B cell (primary cell): ENCODE results near the gene HPS4. TPM values are rescaled to one million over a fixed set of nuclear protein-coding genes. Genes with fewer than 3 reads are reported as not detected.

Experiments
- ATAC-seq: fragments of 200-7000 bp; cut with Tn5 transposase; one replicate; pipeline ENCODE4 v1.10.0; 2021; ENCODE audit warnings: low read depth, mild to moderate bottlenecking, moderate number of reproducible peaks, moderate library complexity
- CTCF ChIA-PET: fragments of 350-600 bp; sonication (Branson Sonifier 250); formaldehyde crosslinking; loops from one replicate; lab custom pipeline; 2021; ENCODE audit warnings: antibody characterized with exemption, inconsistent platforms; lab: Charles Lee
- POLR2A ChIA-PET: fragments of 350-600 bp; sonication (Branson Sonifier 250); formaldehyde crosslinking; loops from one replicate; lab custom pipeline; 2021; ENCODE audit warnings: antibody characterized with exemption; lab: Charles Lee
- DNase-seq: peaks from one replicate; pipeline ENCODE4 v3.0.0; 2013
- H2AFZ ChIP-seq: 2 replicates; pipeline ENCODE4 v1.6.1; 2012; ENCODE audit warnings: mild to moderate bottlenecking, low read depth, low read length; ENCODE audit not compliant: insufficient read depth, poor library complexity, severe bottlenecking
- H3K27ac ChIP-seq, 2 donors: 1 replicate in 1 of 2; 2 replicates in 1 of 2; pipeline ENCODE4 v1.5.1; 2012 to 2013; ENCODE audit warnings: low read length in 2 of 2, mild to moderate bottlenecking in 2 of 2, moderate library complexity in 1 of 2
- H3K27me3 ChIP-seq, 4 experiments: fragments of 200-600 bp in 1 of 4; sonication (generic) in 1 of 4; replicated peaks in 1 of 4; 1 replicate in 2 of 4; 2 replicates in 2 of 4; pipeline versions ENCODE4 v1.6.1 to v1.7.0; 2013 to 2016; ENCODE audit warnings: low read length in 3 of 4, mild to moderate bottlenecking in 2 of 4, mixed read lengths in 1 of 4, moderate library complexity in 1 of 4; ENCODE audit not compliant: insufficient read depth in 4 of 4, control insufficient read depth in 3 of 4; ENCODE audit errors: control extremely low read depth in 1 of 4
- H3K36me3 ChIP-seq, 2 experiments: replicated peaks in 1 of 2; 1 replicate in 1 of 2; 2 replicates in 1 of 2; pipeline versions ENCODE4 v1.6.1 to v1.7.1; 2013; ENCODE audit warnings: low read length in 1 of 2; ENCODE audit not compliant: insufficient read depth in 2 of 2, control insufficient read depth in 1 of 2; ENCODE audit errors: control extremely low read depth in 1 of 2, extremely low read depth in 1 of 2
- H3K4me1 ChIP-seq, 2 donors: fragments of 200-600 bp in 1 of 2; sonication (generic) in 1 of 2; 1 replicate in 1 of 2; 2 replicates in 1 of 2; pipeline versions ENCODE4 v1.5.1 to v1.6.1; 2013 to 2017; ENCODE audit warnings: low read length in 2 of 2; ENCODE audit not compliant: control insufficient read depth in 2 of 2, insufficient read depth in 2 of 2
- H3K4me2 ChIP-seq: replicated peaks from 2 replicates; pipeline ENCODE3; 2012; ENCODE audit warnings: mild to moderate bottlenecking, low read depth, low read length; ENCODE audit not compliant: poor library complexity, severe bottlenecking
- H3K4me3 ChIP-seq, 5 experiments: fragments of 200-600 bp in 1 of 5; sonication (generic) in 1 of 5; 1 replicate in 3 of 5; 2 replicates in 2 of 5; pipeline versions ENCODE4 v1.5.1 to v1.7.0; 2011 to 2016; ENCODE audit warnings: low read length in 4 of 5, mild to moderate bottlenecking in 4 of 5, low read depth in 2 of 5, control low read depth in 1 of 5, moderate library complexity in 1 of 5; ENCODE audit not compliant: insufficient read depth in 1 of 5; ENCODE audit errors: control extremely low read depth in 1 of 5, extremely low read depth in 1 of 5
- H3K79me2 ChIP-seq: fragments of 200-600 bp; sonication (generic); one replicate; pipeline ENCODE4 v1.6.0; 2016; ENCODE audit warnings: low read length; ENCODE audit not compliant: control insufficient read depth, insufficient read depth
- H3K9ac ChIP-seq: fragments of 200-600 bp; sonication (generic); 2 replicates; pipeline ENCODE4 v1.6.1; 2017; ENCODE audit warnings: mild to moderate bottlenecking, low read length, moderate library complexity
- H3K9me3 ChIP-seq, 3 donors: one replicate each; pipeline versions ENCODE4 v1.6.1 to v1.7.1; 2013; ENCODE audit warnings: low read length in 2 of 3; ENCODE audit not compliant: control insufficient read depth in 2 of 3, insufficient read depth in 1 of 3; ENCODE audit errors: control extremely low read depth in 1 of 3
- H4K20me1 ChIP-seq: 2 replicates; pipeline ENCODE4 v1.6.0; 2012; ENCODE audit warnings: mild to moderate bottlenecking, low read length; ENCODE audit not compliant: insufficient read depth, control insufficient read depth, poor library complexity, severe bottlenecking
- H3K27ac Mint-ChIP-seq: one replicate; pipeline ENCODE4 v1.8.0; 2021; ENCODE audit warnings: mixed read lengths
- H3K27me3 Mint-ChIP-seq: one replicate; pipeline ENCODE4 v1.8.0; 2021; ENCODE audit warnings: mixed read lengths
- H3K4me1 Mint-ChIP-seq: one replicate; pipeline ENCODE4 v1.8.0; 2021; ENCODE audit warnings: mixed read lengths
- H3K4me3 Mint-ChIP-seq: one replicate; pipeline ENCODE4 v1.8.0; 2021; ENCODE audit warnings: mixed read lengths
- H3K9me3 Mint-ChIP-seq: one replicate; pipeline ENCODE4 v1.8.0; 2022; ENCODE audit warnings: mixed read lengths; ENCODE audit not compliant: insufficient read depth
- EZH2 ChIP-seq: IDR thresholded peaks from 2 replicates; pipeline ENCODE4 v1.6.1; 2012; ENCODE audit warnings: borderline replicate concordance, low read depth, mild to moderate bottlenecking, moderate library complexity, low read length; ENCODE audit not compliant: insufficient read depth, poor library complexity, severe bottlenecking
- WGBS: methylation state at CpG from one replicate; pipeline ENCODE4 v1.1.5; 2013; ENCODE audit warnings: missing lambda C conversion rate; ENCODE audit not compliant: insufficient coverage; 5-methylcytosine and 5-hydroxymethylcytosine counted together
- intact Hi-C: fragments of 100-400 bp; cut with micrococcal nuclease; formaldehyde crosslinking; loops from one replicate; pipeline ENCODE4 v1.10.0; 2022
- polyA plus RNA-seq: library from polyadenylated mRNA; depleted of rRNA; stranded (reverse); fragments of >200 nt; gene quantifications from 2 replicates; pipeline ENCODE4 v1.2.3, GENCODE V29; 2012
- total RNA-seq, 2 donors: library from RNA; stranded (reverse); fragments of 120-200 nt in 1 of 2; gene quantifications; 1 replicate in 1 of 2; 2 replicates in 1 of 2; pipeline versions ENCODE4 v1.2.3 to v1.2.4, GENCODE V29; 2013 to 2022
- TF ChIP-seq, protein P1 (sequence below): fragments of 200-600 bp; IDR thresholded peaks from one replicate; pipeline ENCODE4 v1.8.0; 2022; ENCODE audit warnings: antibody characterized with exemption, mild to moderate bottlenecking

HPS4 gene
- total and polyA plus RNA-seq, 2 donors (not counting 1 experiment from before 2014, with no cell fraction given) = 34.8 to 61.8 TPM

DNA sequence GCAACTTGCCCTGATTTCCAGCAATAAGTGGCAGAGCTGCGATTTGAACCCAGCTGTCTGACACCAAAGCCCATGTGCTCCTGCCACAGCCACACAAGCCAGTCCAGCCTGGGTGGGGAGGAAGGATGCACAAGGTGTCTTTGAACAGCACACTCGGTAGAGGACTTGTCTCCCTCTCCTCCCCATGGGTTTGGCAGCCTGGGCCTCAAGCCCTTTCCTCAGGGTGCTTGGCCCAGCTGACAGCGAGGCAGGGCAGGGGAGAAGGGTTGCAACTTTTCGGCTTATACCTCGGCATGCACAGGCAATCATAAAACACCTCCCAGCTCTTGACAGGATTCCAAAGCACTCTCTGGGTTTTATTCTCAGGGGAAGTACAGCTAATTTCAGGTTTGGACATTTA, 35.2 kb downstream of the HPS4 start:
- Histone ChIP-seq H2AFZ (no peak overlapping the region), H3K4me2 (no peak overlapping the region), H4K20me1 (no peaks in the 10 kb centered on the region), H3K9me3 (no peaks in the 10 kb centered on the region), H3K27me3 (no peaks in the 10 kb centered on the region), H3K27ac (no peak overlapping the region), H3K36me3 (peaks cover 3 to 36% of the 10 kb centered on the region in 2 experiments), H3K4me1 (no peaks in the 10 kb centered on the region), H3K4me3 (no peak overlapping the region), H3K79me2 (no peaks in the 10 kb centered on the region), H3K9ac (no peak overlapping the region)
- intact Hi-C loops = no loop called here
- Mint-ChIP-seq H3K27me3 (no peaks in the 10 kb centered on the region), H3K4me1 (no peaks in the 10 kb centered on the region), H3K9me3 (no peaks in the 10 kb centered on the region), H3K27ac (no peak overlapping the region), H3K4me3 (no peak overlapping the region)
- ChIA-PET CTCF (no interaction called here), POLR2A (interaction anchor here (1.0 kb wide), 1 partner anchor 11 kb away, joined by 3 read pairs; no protein-coding TSS in a partner anchor)
- ATAC-seq (no peak), DNase-seq (no peak)
- no peak for TF ChIP-seq EZH2
- TF ChIP-seq, protein P1, sequence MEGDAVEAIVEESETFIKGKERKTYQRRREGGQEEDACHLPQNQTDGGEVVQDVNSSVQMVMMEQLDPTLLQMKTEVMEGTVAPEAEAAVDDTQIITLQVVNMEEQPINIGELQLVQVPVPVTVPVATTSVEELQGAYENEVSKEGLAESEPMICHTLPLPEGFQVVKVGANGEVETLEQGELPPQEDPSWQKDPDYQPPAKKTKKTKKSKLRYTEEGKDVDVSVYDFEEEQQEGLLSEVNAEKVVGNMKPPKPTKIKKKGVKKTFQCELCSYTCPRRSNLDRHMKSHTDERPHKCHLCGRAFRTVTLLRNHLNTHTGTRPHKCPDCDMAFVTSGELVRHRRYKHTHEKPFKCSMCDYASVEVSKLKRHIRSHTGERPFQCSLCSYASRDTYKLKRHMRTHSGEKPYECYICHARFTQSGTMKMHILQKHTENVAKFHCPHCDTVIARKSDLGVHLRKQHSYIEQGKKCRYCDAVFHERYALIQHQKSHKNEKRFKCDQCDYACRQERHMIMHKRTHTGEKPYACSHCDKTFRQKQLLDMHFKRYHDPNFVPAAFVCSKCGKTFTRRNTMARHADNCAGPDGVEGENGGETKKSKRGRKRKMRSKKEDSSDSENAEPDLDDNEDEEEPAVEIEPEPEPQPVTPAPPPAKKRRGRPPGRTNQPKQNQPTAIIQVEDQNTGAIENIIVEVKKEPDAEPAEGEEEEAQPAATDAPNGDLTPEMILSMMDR = no peak
- WGBS = 100% methylated on average over 1 of the region's 5 CpGs

DNA sequence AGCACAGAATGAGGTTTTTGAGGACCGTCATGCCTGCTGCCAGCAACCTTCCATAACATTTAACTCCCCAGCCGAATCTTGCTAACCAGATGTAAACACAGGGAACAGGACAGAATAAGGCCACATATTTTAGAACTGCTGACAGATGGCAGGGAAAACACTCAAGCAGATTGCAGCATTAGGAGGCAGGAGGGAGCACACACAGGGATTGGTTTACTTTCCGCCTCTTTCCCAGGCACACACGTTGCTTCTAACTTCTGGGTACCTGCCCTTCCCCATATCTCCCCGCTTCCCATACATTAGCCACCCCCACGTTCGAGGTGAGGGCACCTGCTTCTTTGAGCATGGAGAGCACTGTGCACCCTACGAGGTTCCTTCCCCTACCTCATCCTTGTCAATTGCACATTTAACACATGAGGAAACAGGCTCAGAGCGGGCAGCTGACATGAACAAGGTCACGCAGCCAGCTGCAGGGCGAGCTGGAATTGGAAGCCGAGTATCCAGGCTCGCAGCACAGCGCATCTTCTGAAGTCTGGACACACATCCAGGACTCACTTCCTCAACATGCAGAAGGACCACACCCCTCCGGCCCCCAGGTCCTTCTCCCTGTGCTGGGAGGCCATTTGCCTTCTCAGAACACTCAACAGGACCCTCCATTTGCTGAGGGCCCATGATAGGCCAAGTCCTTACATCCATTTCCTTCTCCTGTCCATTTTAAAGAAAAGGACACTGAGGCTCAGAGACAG, 35.8 kb downstream of the HPS4 start:
- Histone ChIP-seq H2AFZ (no peak overlapping the region), H3K4me1 (no peaks in the 10 kb centered on the region), H4K20me1 (no peaks in the 10 kb centered on the region), H3K36me3 (peaks cover 1 to 34% of the 10 kb centered on the region in 2 experiments), H3K27me3 (no peaks in the 10 kb centered on the region), H3K9ac (no peak overlapping the region), H3K9me3 (no peaks in the 10 kb centered on the region), H3K4me3 (no peak overlapping the region), H3K27ac (no peak overlapping the region), H3K4me2 (no peak overlapping the region), H3K79me2 (no peaks in the 10 kb centered on the region)
- intact Hi-C loops = no loop called here
- Mint-ChIP-seq H3K4me3 (no peak overlapping the region), H3K9me3 (no peaks in the 10 kb centered on the region), H3K27ac (no peak overlapping the region), H3K27me3 (no peaks in the 10 kb centered on the region), H3K4me1 (no peaks in the 10 kb centered on the region)
- CTCF ChIA-PET = interaction anchor here (1.1 kb wide), 1 partner anchor 13 kb away, joined by 3 read pairs; no protein-coding TSS in a partner anchor
- ATAC-seq (no peak), DNase-seq (no peak)
- 90% methylated on average over 14 of the region's 15 CpGs for WGBS
- POLR2A ChIA-PET = no interaction called here
- no peak for TF ChIP-seq EZH2
- TF ChIP-seq, protein P1 = no peak
